HCT116 (cell line): ENCODE results near the gene CETP. TPM values are rescaled to one million over a fixed set of nuclear protein-coding genes. Genes with fewer than 3 reads are reported as not detected.

Experiments
- ATAC-seq: fragments of 200-7000 bp; cut with Tn5 transposase; 2 replicates; pipeline ENCODE4 v1.9.1; 2020; ENCODE audit warnings: mild to moderate bottlenecking, moderate library complexity
- BruUV-seq: library from RNA; stranded (reverse); fragments of 400-500 nt; replicated peaks from 2 replicates; lab custom pipeline; 2021; lab: Mats Ljungman, UMichigan
- CTCF ChIA-PET: fragments of 300-600 bp; sonication (Branson Sonifier 250); formaldehyde crosslinking; loops from one replicate; lab custom pipeline; 2021; ENCODE audit warnings: antibody characterized with exemption; lab: Charles Lee
- POLR2A ChIA-PET: fragments of 300-600, 350-600 bp; sonication (Branson Sonifier 250); formaldehyde crosslinking; loops from one replicate; lab custom pipeline; 2021; ENCODE audit warnings: antibody characterized with exemption; lab: Charles Lee
- RAD21 ChIA-PET, 2 experiments: fragments of 300-600 bp; sonication (Branson Sonifier 250); formaldehyde crosslinking; loops; one replicate each; lab custom pipeline; 2023; ENCODE audit warnings: low total read pairs in 2 of 2; ENCODE audit not compliant: uncharacterized antibody in 2 of 2, unreplicated experiment in 2 of 2, low non-redundant PET in 1 of 2; lab: Charles Lee
- DNase-seq: peaks from one replicate; pipeline ENCODE4 v3.0.0-alpha.2; 2010; ENCODE audit warnings: low read depth, low spot score
- H2AFZ ChIP-seq: fragments of 200-600 bp; shearing (Covaris generic), sonication (generic); 2 replicates; pipeline ENCODE4 v1.6.1; 2017; ENCODE audit warnings: low read depth, mixed run types, mixed read lengths, antibody characterized with exemption, low read length; ENCODE audit not compliant: poor library complexity, severe bottlenecking
- H3K27ac ChIP-seq: 2 replicates; pipeline ENCODE4 v1.5.1; 2012; ENCODE audit warnings: low read depth, low read length
- H3K27me3 ChIP-seq: fragments of 200-600 bp; sonication (generic); 2 replicates; pipeline ENCODE4 v1.6.1; 2016; ENCODE audit warnings: mixed run types, low read length, mixed read lengths; ENCODE audit not compliant: insufficient read depth
- H3K36me3 ChIP-seq, 2 experiments: fragments of 200-500 bp in 1 of 2; fragments of 200-600 bp in 1 of 2; sonication (Bioruptor generic) in 1 of 2; sonication (generic) in 1 of 2; 2 replicates each; pipeline versions ENCODE4 v1.5.1 to v1.6.1; 2014 to 2016; ENCODE audit warnings: low read length in 2 of 2, inconsistent platforms in 1 of 2, mixed read lengths in 1 of 2, mixed run types in 1 of 2; ENCODE audit not compliant: insufficient read depth in 2 of 2, control insufficient read depth in 1 of 2
- H3K4me1 ChIP-seq, 2 experiments: fragments of 200-600 bp in 1 of 2; sonication (generic) in 1 of 2; 2 replicates each; pipeline versions ENCODE4 v1.5.1 to v1.6.1; 2012 to 2017; ENCODE audit warnings: low read length in 2 of 2, inconsistent platforms in 1 of 2, mild to moderate bottlenecking in 1 of 2, mixed read lengths in 1 of 2, mixed run types in 1 of 2, moderate library complexity in 1 of 2; ENCODE audit not compliant: insufficient read depth in 2 of 2, control insufficient read depth in 1 of 2
- H3K4me2 ChIP-seq: fragments of 200-600 bp; sonication (generic); 2 replicates; pipeline ENCODE4 v1.6.1; 2017; ENCODE audit warnings: mixed run types, low read length, mixed read lengths
- H3K4me3 ChIP-seq, 2 experiments: fragments of 200-600 bp in 1 of 2; sonication (generic) in 1 of 2; replicated peaks in 1 of 2; 2 replicates each; pipeline ENCODE4 v1.5.1; 2011 to 2016; ENCODE audit warnings: low read length in 2 of 2, control low read depth in 1 of 2, low read depth in 1 of 2, mild to moderate bottlenecking in 1 of 2, mixed read lengths in 1 of 2, mixed run types in 1 of 2
- H3K79me2 ChIP-seq: fragments of 200-600 bp; sonication (generic); 2 replicates; pipeline ENCODE4 v1.6.1; 2017; ENCODE audit warnings: mild to moderate bottlenecking, mixed run types, low read length, moderate library complexity, mixed read lengths; ENCODE audit not compliant: insufficient read depth
- H3K9ac ChIP-seq: fragments of 200-600 bp; sonication (generic); 2 replicates; pipeline ENCODE4 v1.6.1; 2016; ENCODE audit warnings: low read length, mixed read lengths
- H3K9me2 ChIP-seq: fragments of 200-600 bp; sonication (generic), shearing (Covaris generic); 2 replicates; pipeline ENCODE4 v1.6.1; 2017; ENCODE audit warnings: mixed run types, mild to moderate bottlenecking, moderate library complexity; ENCODE audit not compliant: insufficient read depth
- H3K9me3 ChIP-seq, 2 experiments: fragments of 200-500 bp in 1 of 2; fragments of 200-600 bp in 1 of 2; sonication (Bioruptor generic) in 1 of 2; sonication (generic) in 1 of 2; 2 replicates each; pipeline ENCODE4 v1.6.1; 2014 to 2017; ENCODE audit warnings: low read length in 2 of 2, mixed read lengths in 2 of 2, inconsistent platforms in 1 of 2, low read depth in 1 of 2, mild to moderate bottlenecking in 1 of 2, mixed run types in 1 of 2, moderate library complexity in 1 of 2; ENCODE audit not compliant: control insufficient read depth in 1 of 2, insufficient read depth in 1 of 2
- H4K20me1 ChIP-seq: fragments of 200-600 bp; sonication (generic), shearing (Covaris generic); 2 replicates; pipeline ENCODE4 v1.6.1; 2017; ENCODE audit warnings: mixed run types, mild to moderate bottlenecking, moderate library complexity; ENCODE audit not compliant: insufficient read depth
- CBX3 ChIP-seq: IDR thresholded peaks from 2 replicates; pipeline ENCODE4 v1.6.1; 2012; ENCODE audit warnings: low read depth
- CTCF ChIP-seq, 3 experiments: fragments of 200-600 bp in 1 of 3; sonication (generic) in 1 of 3; IDR thresholded peaks in 2 of 3; conservative IDR thresholded peaks in 1 of 3; 2 replicates each; pipeline ENCODE4 v1.5.1; 2012 to 2017; ENCODE audit warnings: low read depth in 2 of 3, low read length in 2 of 3, antibody characterized with exemption in 1 of 3, borderline replicate concordance in 1 of 3, control low read depth in 1 of 3, mild to moderate bottlenecking in 1 of 3, mixed read lengths in 1 of 3, mixed run types in 1 of 3, moderate library complexity in 1 of 3; ENCODE audit not compliant: insufficient read depth in 1 of 3
- EZH2 ChIP-seq: fragments of 200-600 bp; sonication (generic); IDR thresholded peaks from 2 replicates; pipeline ENCODE4 v1.6.1; 2017; ENCODE audit warnings: antibody characterized with exemption, mixed run types
- EZH2phosphoT487 ChIP-seq: fragments of 200-600 bp; IDR thresholded peaks from 2 replicates; pipeline ENCODE4 v1.6.1; 2018; ENCODE audit warnings: antibody characterized with exemption, borderline replicate concordance
- FOSL1 ChIP-seq: IDR thresholded peaks from 2 replicates; pipeline ENCODE4 v1.6.1; 2012; ENCODE audit warnings: low read depth
- JUND ChIP-seq: IDR thresholded peaks from 2 replicates; pipeline ENCODE4 v1.6.1; 2012
- MAX ChIP-seq: IDR thresholded peaks from 2 replicates; pipeline ENCODE4 v1.6.1; 2012
- POLR2A ChIP-seq: IDR thresholded peaks from 2 replicates; pipeline ENCODE4 v1.7.0; 2011; ENCODE audit warnings: borderline replicate concordance; ENCODE audit not compliant: insufficient read depth, insufficient read length; ENCODE audit errors: extremely low read depth
- POLR2AphosphoS5 ChIP-seq: IDR thresholded peaks from 2 replicates; pipeline ENCODE4 v1.6.1; 2011; ENCODE audit warnings: mild to moderate bottlenecking, low read depth, low read length, moderate library complexity
- RAD21 ChIP-seq: IDR thresholded peaks from 2 replicates; pipeline ENCODE4 v1.6.1; 2012; ENCODE audit warnings: low read depth, mild to moderate bottlenecking
- REST ChIP-seq: IDR thresholded peaks from 2 replicates; pipeline ENCODE4 v1.6.1; 2012; ENCODE audit warnings: low read depth
- SRF ChIP-seq: IDR thresholded peaks from 2 replicates; pipeline ENCODE4 v1.6.1; 2012; ENCODE audit warnings: low read depth
- YY1 ChIP-seq: IDR thresholded peaks from 2 replicates; pipeline ENCODE4 v1.6.1; 2011; ENCODE audit warnings: low read length, low read depth, moderate library complexity, mild to moderate bottlenecking; ENCODE audit not compliant: insufficient replicate concordance; ENCODE audit errors: extremely low read depth
- ZNF274 ChIP-seq: fragments of 200-500 bp; sonication (Bioruptor generic); IDR thresholded peaks from 2 replicates; pipeline ENCODE4 v1.6.1; 2014; ENCODE audit warnings: mild to moderate bottlenecking, low read depth, low read length, inconsistent platforms
- intact Hi-C: fragments of 100-400 bp; cut with micrococcal nuclease; formaldehyde crosslinking; loops from 2 replicates; pipeline ENCODE4 v1.10.0; 2022
- total RNA-seq: library from RNA; stranded (reverse); gene quantifications from one replicate; pipeline ENCODE4 v1.2.1, GENCODE V29; 2021; ENCODE audit not compliant: unreplicated experiment

The CETP gene
- total RNA-seq, 1 experiment from 2014 or later: not detected

- no peaks in the 10 kb centered on the region for H4K20me1 ChIP-seq
- H3K9me2 ChIP-seq: no peaks in the 10 kb centered on the region
- no peak overlapping the region for H3K4me2 ChIP-seq
- H3K4me3 ChIP-seq: no peak overlapping the region
- intact Hi-C loops: no loop called here
- no peak for DNase-seq
- no peak for ATAC-seq
- H2AFZ ChIP-seq: no peak overlapping the region
- BruUV-seq: no TSS peak
- RAD21 ChIA-PET: no interaction called here
- no peak for TF ChIP-seq FOSL1
- TF ChIP-seq MAX: no peak
- TF ChIP-seq POLR2A: no peak
- TF ChIP-seq RAD21: no peak
- TF ChIP-seq ZNF274: no peak
- TF ChIP-seq POLR2AphosphoS5: no peak
- TF ChIP-seq CTCF (IDR thresholded peaks at IDR 0.05 in 2 of 3, conservative IDR thresholded peaks at IDR 0.05 in 1 of 3; ENCODE audit: borderline replicate concordance in 1 of 3, insufficient read depth in 1 of 3, low read depth in 2 of 3, low read length in 2 of 3): no peak
- TF ChIP-seq YY1: no peak
- TF ChIP-seq REST: no peak
- TF ChIP-seq EZH2: no peak
- TF ChIP-seq EZH2phosphoT487: no peak
- TF ChIP-seq CBX3: no peak
- TF ChIP-seq JUND: no peak
- no peak for TF ChIP-seq SRF
- TF ChIP-seq, all 23 proteins: peak for 0
- Histone ChIP-seq H3K9ac (no peak overlapping the region), H3K4me1 (peaks cover 10 to 23% of the 10 kb centered on the region in 2 experiments; a peak in 3 of 4 replicates), H3K79me2 (no peaks in the 10 kb centered on the region), H3K9me3 (no peaks in the 10 kb centered on the region), H3K36me3 (no peaks in the 10 kb centered on the region), H3K27me3 (no peaks in the 10 kb centered on the region), H3K27ac (no peak overlapping the region)
- CTCF ChIA-PET: no interaction called here
- POLR2A ChIA-PET: no interaction called here
Measured at GRCh38 chr16:56993204-56993603, 31.5 kb downstream of the CETP start.
